OCI-LY1 (cell line): Measurements from ENCODE around the gene FAM193B.

Experiments used
- CTCF ChIP-seq: fragments of 200-600 bp; sonication (generic), shearing (Covaris generic); IDR thresholded peaks from 2 replicates; pipeline ENCODE4 v1.5.1; 2017; ENCODE audit warnings: mild to moderate bottlenecking, antibody characterized with exemption, low read length, moderate library complexity, mixed read lengths
- EZH2 ChIP-seq: fragments of 200-600 bp; sonication (generic), shearing (Covaris generic); IDR thresholded peaks from 2 replicates; pipeline ENCODE4 v1.8.0; 2017; ENCODE audit warnings: borderline replicate concordance, mixed run types, mild to moderate bottlenecking, antibody characterized with exemption, low read length, moderate library complexity, mixed read lengths

- peak; percentile 22; the same call in 1 of the 2 replicates for TF ChIP-seq CTCF
- TF ChIP-seq EZH2 = no peak
Observed at GRCh38 chr5:177576169-177576568, 21.8 kb upstream of the FAM193B start.
